Measurements from ENCODE around the gene ZNF224. TPM values are rescaled to one million over a fixed set of nuclear protein-coding genes. Genes with fewer than 3 reads are reported as not detected.

The ZNF224 gene
- total RNA-seq, 1 experiment from 2014 or later: 24.7 TPM

DNA sequence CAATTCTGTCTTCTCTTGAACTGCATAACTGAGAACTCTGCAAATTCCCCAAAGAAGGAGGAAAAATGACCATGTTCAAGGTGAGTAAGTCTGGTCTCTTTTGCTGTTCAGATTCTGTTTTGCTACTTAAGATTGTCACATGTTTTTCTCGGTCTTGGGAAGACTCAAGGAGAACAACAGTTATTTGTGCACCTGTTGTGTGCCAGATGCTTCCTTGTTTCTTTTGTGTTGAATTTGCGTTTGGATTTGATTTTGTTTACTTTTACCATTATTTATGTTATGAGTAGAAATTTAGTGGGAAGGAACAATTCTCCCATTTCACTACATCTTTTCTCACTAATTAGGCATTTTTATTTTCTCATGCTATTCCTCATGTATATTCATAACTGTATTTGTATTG, 17.8 kb upstream of the ZNF224 start:
- Mint-ChIP-seq H3K9me3 (ENCODE audit: unreplicated experiment) (peaks cover 6% of the 10 kb centered on the region), H3K4me3 (ENCODE audit: unreplicated experiment) (no peak overlapping the region), H3K27me3 (ENCODE audit: insufficient read depth, unreplicated experiment) (no peaks in the 10 kb centered on the region), H3K4me1 (ENCODE audit: low read depth, unreplicated experiment) (peaks cover 12% of the 10 kb centered on the region), H3K27ac (ENCODE audit: unreplicated experiment) (no peak overlapping the region), H3K36me3 (ENCODE audit: insufficient read depth, unreplicated experiment) (peaks cover 17% of the 10 kb centered on the region)
- ChIA-PET CTCF (no interaction called here), POLR2A (no interaction called here)
- no peaks in the 10 kb centered on the region for H3K9me3 ChIP-seq
- intact Hi-C loops (cut with micrococcal nuclease; ENCODE audit: unreplicated experiment): no loop called here
- BruUV-seq (replicated peaks): no TSS peak
- H3K36me3 ChIP-seq (ENCODE audit: control insufficient read depth, insufficient read depth, low read length): no peaks in the 10 kb centered on the region
- TF ChIP-seq, protein P1, sequence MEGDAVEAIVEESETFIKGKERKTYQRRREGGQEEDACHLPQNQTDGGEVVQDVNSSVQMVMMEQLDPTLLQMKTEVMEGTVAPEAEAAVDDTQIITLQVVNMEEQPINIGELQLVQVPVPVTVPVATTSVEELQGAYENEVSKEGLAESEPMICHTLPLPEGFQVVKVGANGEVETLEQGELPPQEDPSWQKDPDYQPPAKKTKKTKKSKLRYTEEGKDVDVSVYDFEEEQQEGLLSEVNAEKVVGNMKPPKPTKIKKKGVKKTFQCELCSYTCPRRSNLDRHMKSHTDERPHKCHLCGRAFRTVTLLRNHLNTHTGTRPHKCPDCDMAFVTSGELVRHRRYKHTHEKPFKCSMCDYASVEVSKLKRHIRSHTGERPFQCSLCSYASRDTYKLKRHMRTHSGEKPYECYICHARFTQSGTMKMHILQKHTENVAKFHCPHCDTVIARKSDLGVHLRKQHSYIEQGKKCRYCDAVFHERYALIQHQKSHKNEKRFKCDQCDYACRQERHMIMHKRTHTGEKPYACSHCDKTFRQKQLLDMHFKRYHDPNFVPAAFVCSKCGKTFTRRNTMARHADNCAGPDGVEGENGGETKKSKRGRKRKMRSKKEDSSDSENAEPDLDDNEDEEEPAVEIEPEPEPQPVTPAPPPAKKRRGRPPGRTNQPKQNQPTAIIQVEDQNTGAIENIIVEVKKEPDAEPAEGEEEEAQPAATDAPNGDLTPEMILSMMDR (IDR thresholded peaks at IDR 0.05; ENCODE audit: insufficient read depth in 1 of 2, low read depth in 1 of 2, low read length in 1 of 2, severe bottlenecking in 1 of 2, unreplicated experiment in 1 of 2): no peak
- no peaks in the 10 kb centered on the region for H3K27me3 ChIP-seq (replicated peaks; ENCODE audit: control insufficient read depth, insufficient read depth, low read length)
- H3K4me3 ChIP-seq (ENCODE audit: low read depth, low read length): no peak overlapping the region
- H3K4me1 ChIP-seq: peaks cover 3% of the 10 kb centered on the region; the same call in 1 of the 2 replicates
- DNase-seq: no peak

DNA sequence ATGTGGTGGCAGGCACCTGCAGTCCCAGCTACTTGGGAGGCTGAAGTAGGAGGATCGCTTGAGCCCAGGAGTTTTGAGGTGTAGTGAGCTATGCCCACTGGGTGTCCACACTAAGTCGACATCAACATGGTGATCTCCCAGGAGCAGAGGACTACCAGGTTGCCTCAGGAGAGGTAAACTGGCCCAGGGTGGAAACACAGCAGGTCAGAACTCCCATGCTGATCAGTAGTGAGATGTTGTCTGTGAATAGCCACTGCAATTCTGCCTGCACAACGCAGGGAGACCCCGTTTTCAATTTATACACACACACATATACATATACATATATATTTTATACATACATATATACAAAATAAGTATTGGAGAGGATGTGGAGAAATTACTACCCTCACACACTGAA, 2.1 kb upstream of the ZNF224 start:
- CTCF ChIA-PET: no interaction called here
- POLR2A ChIA-PET: no interaction called here
- no peak overlapping the region for H3K27ac Mint-ChIP-seq (ENCODE audit: unreplicated experiment)

GRCh38 chr19:44107751-44108150, 13.6 kb downstream of the ZNF224 start:
- H3K36me3 Mint-ChIP-seq (ENCODE audit: insufficient read depth, unreplicated experiment): peaks cover 37% of the 10 kb centered on the region
- H3K27ac Mint-ChIP-seq (ENCODE audit: unreplicated experiment): no peak overlapping the region
- no peak for DNase-seq
- H3K9me3 Mint-ChIP-seq (ENCODE audit: unreplicated experiment): peaks cover 23% of the 10 kb centered on the region
- H3K27me3 ChIP-seq (replicated peaks; ENCODE audit: control insufficient read depth, insufficient read depth, low read length): no peaks in the 10 kb centered on the region
- H3K27me3 Mint-ChIP-seq (ENCODE audit: insufficient read depth, unreplicated experiment): no peaks in the 10 kb centered on the region
- peaks cover 8% of the 10 kb centered on the region for H3K36me3 ChIP-seq (ENCODE audit: control insufficient read depth, insufficient read depth, low read length)
- no peak overlapping the region for H3K4me3 Mint-ChIP-seq (ENCODE audit: unreplicated experiment)
- CTCF ChIA-PET: no interaction called here
- H3K9me3 ChIP-seq: no peaks in the 10 kb centered on the region
- H3K4me1 ChIP-seq: no peaks in the 10 kb centered on the region
- H3K4me3 ChIP-seq (ENCODE audit: low read depth, low read length): no peak overlapping the region
- TF ChIP-seq, protein P1 (IDR thresholded peaks at IDR 0.05; ENCODE audit: insufficient read depth in 1 of 2, low read depth in 1 of 2, low read length in 1 of 2, severe bottlenecking in 1 of 2, unreplicated experiment in 1 of 2): no peak
- H3K4me1 Mint-ChIP-seq (ENCODE audit: low read depth, unreplicated experiment): peaks cover 7% of the 10 kb centered on the region
- intact Hi-C loops (cut with micrococcal nuclease; ENCODE audit: unreplicated experiment): no loop called here
- POLR2A ChIA-PET: no interaction called here
- no TSS peak for BruUV-seq (replicated peaks)

More for the DNA sequence above, 2.1 kb upstream of the ZNF224 start:
- no peaks in the 10 kb centered on the region for H3K9me3 ChIP-seq
- no peak for DNase-seq
- Mint-ChIP-seq H3K4me3 (ENCODE audit: unreplicated experiment) (no peak overlapping the region), H3K36me3 (ENCODE audit: insufficient read depth, unreplicated experiment) (peaks cover 6% of the 10 kb centered on the region), H3K4me1 (ENCODE audit: low read depth, unreplicated experiment) (no peaks in the 10 kb centered on the region), H3K9me3 (ENCODE audit: unreplicated experiment) (no peaks in the 10 kb centered on the region), H3K27me3 (ENCODE audit: insufficient read depth, unreplicated experiment) (no peaks in the 10 kb centered on the region)
- no TSS peak for BruUV-seq (replicated peaks)
- no peak overlapping the region for H3K4me3 ChIP-seq (ENCODE audit: low read depth, low read length)
- TF ChIP-seq, protein P1 (IDR thresholded peaks at IDR 0.05; ENCODE audit: insufficient read depth in 1 of 2, low read depth in 1 of 2, low read length in 1 of 2, severe bottlenecking in 1 of 2, unreplicated experiment in 1 of 2): no peak
- H3K27me3 ChIP-seq (replicated peaks; ENCODE audit: control insufficient read depth, insufficient read depth, low read length): no peaks in the 10 kb centered on the region
- no peaks in the 10 kb centered on the region for H3K36me3 ChIP-seq (ENCODE audit: control insufficient read depth, insufficient read depth, low read length)
- H3K4me1 ChIP-seq: no peaks in the 10 kb centered on the region
- intact Hi-C loops (cut with micrococcal nuclease; ENCODE audit: unreplicated experiment): loop anchor here (5.0 kb wide), 1 partner anchor 115 kb away; no protein-coding TSS in a partner anchor
